ENCODE measurements around the gene BAIAP2L2.

- TF ChIP-seq POLR2AphosphoS5 (IDR thresholded peaks at IDR 0.05; ENCODE audit: insufficient read depth, low read depth, low read length) (no peak), CTCF (IDR thresholded peaks at IDR 0.05; ENCODE audit: extremely low read depth in 1 of 2, insufficient read depth in 1 of 2, low read depth in 1 of 2, low read length in 2 of 2) (no peak), MYC (IDR thresholded peaks at IDR 0.05; ENCODE audit: low read depth, low read length) (no peak)
Observed at GRCh38 chr22:38040953-38041759, 69.3 kb downstream of the BAIAP2L2 start.
